C4-2B (cell line): ENCODE data around the gene DUSP16.
"Not testable (repeated sequence)": the region's sequence is repeated elsewhere in the genome, so short reads cannot be mapped to it uniquely, and the experiment has no call there.

ENCODE experiments used
- H3K27ac ChIP-seq: fragments of 450-650 bp; 2 replicates; pipeline ENCODE4 v1.5.1; 2017
- ZFX ChIP-seq: fragments of 450-650 bp; IDR thresholded peaks from 2 replicates; pipeline ENCODE4 v1.6.1; 2017
- TF ChIP-seq, protein P1 (sequence below): fragments of 450-650 bp; conservative IDR thresholded peaks from 2 replicates; pipeline ENCODE4 v1.5.1; 2017; ENCODE audit warnings: mild to moderate bottlenecking

Gene DUSP16

DNA sequence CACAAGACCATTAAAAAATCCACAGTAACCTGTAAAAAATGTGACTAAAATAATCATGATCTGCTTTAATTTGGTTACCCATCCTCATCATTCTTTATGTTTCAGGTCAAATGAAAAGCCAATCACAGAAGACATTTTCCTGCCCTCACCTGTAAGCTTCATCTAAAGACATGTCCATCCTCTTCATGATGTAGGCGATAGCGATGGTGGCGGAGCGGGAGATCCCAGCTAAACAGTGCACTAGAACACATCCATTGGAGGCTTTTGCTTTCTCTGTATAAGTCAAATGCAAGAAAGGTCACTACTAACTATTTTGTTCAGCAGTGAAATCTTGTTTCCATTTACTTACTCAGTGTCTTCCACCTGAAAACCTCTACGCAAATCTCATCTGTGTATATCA, 82.6 kb downstream of the DUSP16 start:
- TF ChIP-seq, protein P1, sequence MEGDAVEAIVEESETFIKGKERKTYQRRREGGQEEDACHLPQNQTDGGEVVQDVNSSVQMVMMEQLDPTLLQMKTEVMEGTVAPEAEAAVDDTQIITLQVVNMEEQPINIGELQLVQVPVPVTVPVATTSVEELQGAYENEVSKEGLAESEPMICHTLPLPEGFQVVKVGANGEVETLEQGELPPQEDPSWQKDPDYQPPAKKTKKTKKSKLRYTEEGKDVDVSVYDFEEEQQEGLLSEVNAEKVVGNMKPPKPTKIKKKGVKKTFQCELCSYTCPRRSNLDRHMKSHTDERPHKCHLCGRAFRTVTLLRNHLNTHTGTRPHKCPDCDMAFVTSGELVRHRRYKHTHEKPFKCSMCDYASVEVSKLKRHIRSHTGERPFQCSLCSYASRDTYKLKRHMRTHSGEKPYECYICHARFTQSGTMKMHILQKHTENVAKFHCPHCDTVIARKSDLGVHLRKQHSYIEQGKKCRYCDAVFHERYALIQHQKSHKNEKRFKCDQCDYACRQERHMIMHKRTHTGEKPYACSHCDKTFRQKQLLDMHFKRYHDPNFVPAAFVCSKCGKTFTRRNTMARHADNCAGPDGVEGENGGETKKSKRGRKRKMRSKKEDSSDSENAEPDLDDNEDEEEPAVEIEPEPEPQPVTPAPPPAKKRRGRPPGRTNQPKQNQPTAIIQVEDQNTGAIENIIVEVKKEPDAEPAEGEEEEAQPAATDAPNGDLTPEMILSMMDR: no peak
- TF ChIP-seq ZFX: no peak
- H3K27ac ChIP-seq: no peak overlapping the region

DNA sequence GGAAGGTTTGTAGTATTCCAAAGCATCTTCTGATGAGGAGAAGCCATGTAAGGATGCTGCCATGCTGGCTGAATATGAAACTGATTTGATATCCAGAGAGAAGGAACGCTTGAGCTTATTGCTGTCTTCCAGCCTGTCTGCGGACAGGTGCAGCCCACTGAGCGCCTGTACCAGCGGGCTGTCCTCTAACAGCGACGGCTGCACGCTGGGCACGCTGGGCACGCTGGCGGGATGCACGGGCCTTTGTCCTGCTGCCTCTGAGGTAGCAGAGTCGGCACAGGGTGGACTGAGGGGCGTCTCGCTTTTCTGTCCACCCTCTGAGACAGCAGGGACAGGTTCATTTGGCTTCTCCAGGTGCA, 85.2 kb downstream of the DUSP16 start:
- TF ChIP-seq, protein P1: no peak
- TF ChIP-seq ZFX: no peak

DNA sequence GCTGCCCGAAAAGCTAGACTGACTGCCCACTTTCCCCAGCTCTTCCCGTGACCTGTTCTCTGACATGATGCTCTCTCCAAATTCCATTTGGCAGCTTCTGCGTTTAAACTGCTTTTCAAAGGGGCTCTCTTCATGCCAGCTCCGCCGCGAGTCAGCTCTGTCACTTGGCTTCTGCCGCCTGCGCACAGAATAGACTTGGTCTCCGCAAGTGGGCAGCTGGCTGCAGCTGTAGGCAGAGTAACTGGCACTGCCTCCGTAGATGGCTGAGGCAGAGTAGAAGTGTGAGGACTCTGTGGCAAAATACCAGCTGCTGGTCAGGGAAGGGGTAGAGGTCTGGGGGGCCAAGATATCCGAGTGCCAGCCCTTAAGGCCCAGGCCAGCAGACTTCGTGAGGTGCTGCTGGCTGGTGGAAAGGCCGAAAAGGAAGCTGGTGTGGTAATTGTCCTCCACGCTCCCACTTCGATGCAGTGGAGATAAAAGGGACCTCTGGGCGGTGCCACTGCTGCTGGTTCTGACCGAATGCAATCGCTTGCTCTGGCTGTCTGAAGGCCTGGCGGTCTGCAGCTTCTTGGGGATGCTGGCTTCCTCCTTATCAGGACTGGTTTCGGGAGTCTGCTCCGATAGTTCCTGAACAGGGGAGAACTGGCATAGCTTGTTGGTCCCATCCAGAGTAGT, 85.7 kb downstream of the DUSP16 start:
- TF ChIP-seq, protein P1: no peak
- TF ChIP-seq ZFX: no peak
- no peak overlapping the region for H3K27ac ChIP-seq

More for the DNA sequence above, 85.2 kb downstream of the DUSP16 start:
- H3K27ac ChIP-seq: no peak overlapping the region

DNA sequence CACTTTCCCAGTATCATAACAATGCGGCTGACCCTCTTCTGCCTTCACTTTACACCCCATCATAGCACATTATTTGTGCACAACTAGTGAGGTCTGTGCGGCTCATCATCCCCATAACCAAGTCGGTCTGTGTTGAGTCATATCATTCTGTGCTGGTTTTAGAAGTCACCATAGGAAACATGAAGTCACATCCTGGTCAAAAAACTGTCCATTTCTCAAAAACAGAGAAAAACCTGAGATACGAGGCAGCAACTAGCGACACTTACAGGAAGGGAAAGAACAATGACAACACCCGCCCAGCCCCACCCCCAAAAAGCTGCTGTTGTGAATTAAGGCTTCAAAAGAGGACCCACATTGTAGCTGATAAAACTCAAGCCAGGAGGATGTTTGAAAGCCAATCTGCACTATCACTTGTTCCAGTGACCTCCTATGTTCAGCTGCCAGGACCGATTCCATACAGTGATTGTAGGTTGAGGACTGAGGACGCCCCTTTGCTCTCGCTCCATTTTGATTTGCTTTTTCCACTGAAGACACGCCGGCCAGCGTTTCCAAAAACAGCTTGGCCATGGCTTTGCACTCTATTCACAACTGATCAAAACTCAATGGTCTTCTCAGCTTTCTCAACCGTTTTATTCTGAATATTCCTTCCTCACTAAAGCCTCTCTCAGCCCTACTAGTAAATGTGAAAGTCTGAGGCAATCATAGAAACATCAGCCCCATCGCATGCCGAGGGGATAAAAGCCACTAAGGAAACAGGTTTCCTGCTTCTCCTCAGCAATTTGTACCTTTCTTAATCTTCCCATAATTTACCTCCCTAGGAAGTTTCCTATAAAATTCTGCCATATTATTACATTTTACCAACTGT, 87.5 kb downstream of the DUSP16 start:
- TF ChIP-seq, protein P1: no peak
- TF ChIP-seq ZFX: no peak
- no peak overlapping the region for H3K27ac ChIP-seq

DNA sequence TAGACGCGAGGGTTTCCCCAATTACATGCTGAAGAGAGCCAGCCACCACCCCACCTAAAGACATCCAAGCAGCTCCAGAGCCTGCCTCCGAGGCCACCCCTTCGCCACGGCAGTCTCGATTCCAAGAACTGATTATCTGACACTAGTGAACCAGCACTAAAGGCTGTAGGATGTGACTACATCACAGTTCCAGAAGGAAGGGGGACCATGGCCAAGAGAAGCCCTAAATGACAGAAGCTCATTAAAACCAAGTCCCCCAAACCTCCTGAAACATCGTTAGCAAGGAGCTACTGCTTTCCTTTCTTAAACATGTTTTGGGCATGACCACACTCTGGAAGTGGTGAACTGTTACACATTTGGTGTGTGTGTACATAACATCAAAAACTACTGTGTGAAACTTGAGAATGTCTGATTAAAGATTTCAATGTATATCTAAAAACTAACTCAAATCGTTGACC, 88.2 kb downstream of the DUSP16 start:
- H3K27ac ChIP-seq: no peak overlapping the region
- TF ChIP-seq, protein P1: no peak
- TF ChIP-seq ZFX: no peak

DNA sequence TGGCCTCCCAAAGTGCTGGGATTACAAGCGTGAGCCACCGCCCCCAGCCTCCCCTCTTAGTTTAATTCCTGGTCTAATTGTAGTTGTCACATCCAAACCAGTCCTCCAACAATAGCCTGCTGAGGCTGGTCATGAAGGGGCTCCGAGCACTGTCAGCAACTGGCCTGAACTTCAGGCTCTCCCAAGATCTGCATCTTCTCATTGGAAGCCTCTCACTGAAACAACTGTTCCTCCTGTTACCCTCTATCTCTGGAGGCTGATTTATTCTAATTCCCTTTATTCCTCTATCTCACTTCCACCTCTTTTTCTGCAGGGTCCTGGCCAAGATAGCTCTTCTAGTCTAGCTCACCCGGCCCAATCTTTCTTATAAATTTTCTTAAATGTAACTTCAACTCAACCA, 89.4 kb downstream of the DUSP16 start:
- H3K27ac ChIP-seq: no peak overlapping the region
- no peak for TF ChIP-seq ZFX
- TF ChIP-seq, protein P1: no peak

DNA sequence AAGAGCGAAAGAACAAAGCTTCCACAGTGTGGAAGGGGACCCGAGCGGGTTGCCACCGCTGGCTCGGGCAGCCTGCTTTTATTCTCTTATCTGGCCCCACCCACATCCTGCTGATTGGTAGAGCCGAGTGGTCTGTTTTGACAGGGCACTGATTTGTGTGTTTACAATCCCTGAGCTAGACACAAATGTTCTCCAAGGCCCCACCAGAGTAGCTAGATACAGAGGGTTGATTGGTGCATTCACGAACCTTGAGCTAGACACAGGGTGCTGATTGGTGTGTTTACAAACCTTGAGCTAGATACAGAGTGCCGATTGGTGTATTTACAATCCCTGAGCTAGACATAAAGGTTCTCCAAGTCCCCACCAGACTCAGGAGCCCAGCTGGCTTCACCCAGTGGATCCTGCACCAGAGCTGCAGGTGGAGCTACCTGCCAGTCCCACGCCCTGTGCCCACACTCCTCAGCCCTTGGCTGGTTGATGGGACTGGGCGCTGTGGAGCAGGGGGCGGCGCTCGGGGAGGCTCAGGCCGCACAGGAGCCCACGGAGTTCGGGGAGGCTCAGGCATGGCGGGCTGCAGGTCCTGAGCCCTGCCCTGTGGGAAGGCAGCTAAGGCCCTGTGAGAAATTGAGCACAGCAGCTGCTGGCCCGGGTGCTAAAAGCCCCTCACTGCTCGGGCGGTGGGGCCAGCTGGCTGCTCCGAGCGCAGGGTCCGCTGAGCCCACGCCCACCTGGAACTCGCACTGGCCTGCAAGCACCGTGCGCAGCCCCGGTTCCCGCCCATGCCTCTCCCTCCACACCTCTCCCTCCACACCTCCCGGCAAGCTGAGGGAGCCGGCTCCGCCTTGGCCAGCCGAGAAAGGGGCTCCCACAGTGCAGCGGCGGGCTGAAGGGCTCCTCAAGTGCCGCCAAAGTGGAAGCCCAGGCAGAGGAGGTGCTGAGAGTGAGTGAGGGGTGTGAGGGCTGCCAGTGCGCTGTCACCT, 90.4 kb downstream of the DUSP16 start:
- H3K27ac ChIP-seq: not testable (repeated sequence)
